BLaER1 (cell line): ENCODE data around the gene HPX.

ENCODE experiments used
- H3K27ac ChIP-seq: shearing (Covaris generic); formaldehyde crosslinking; 2 replicates; pipeline ENCODE4 v1.8.1; 2022
- H3K27me3 ChIP-seq: shearing (Covaris generic); formaldehyde crosslinking; 2 replicates; pipeline ENCODE4 v1.8.1; 2022
- H3K36me3 ChIP-seq: shearing (Covaris generic); formaldehyde crosslinking; 2 replicates; pipeline ENCODE4 v1.8.1; 2022
- H3K4me1 ChIP-seq: shearing (Covaris generic); formaldehyde crosslinking; 2 replicates; pipeline ENCODE4 v1.8.1; 2022
- H3K4me2 ChIP-seq: shearing (Covaris generic); formaldehyde crosslinking; 2 replicates; pipeline ENCODE4 v1.8.1; 2022
- H3K4me3 ChIP-seq: shearing (Covaris generic); formaldehyde crosslinking; 2 replicates; pipeline ENCODE4 v1.8.1; 2022
- H3K9ac ChIP-seq: shearing (Covaris generic); formaldehyde crosslinking; 2 replicates; pipeline ENCODE4 v1.8.1; 2022
- H3K9me3 ChIP-seq: shearing (Covaris generic); formaldehyde crosslinking; 2 replicates; pipeline ENCODE4 v1.8.1; 2022
- H4K20me1 ChIP-seq: shearing (Covaris generic); formaldehyde crosslinking; 2 replicates; pipeline ENCODE4 v1.8.1; 2022
- Cebpa-rat ChIP-seq: shearing (Covaris generic); IDR thresholded peaks from 2 replicates; pipeline ENCODE4 v1.8.1; 2022

The HPX gene, protein sequence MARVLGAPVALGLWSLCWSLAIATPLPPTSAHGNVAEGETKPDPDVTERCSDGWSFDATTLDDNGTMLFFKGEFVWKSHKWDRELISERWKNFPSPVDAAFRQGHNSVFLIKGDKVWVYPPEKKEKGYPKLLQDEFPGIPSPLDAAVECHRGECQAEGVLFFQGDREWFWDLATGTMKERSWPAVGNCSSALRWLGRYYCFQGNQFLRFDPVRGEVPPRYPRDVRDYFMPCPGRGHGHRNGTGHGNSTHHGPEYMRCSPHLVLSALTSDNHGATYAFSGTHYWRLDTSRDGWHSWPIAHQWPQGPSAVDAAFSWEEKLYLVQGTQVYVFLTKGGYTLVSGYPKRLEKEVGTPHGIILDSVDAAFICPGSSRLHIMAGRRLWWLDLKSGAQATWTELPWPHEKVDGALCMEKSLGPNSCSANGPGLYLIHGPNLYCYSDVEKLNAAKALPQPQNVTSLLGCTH

DNA sequence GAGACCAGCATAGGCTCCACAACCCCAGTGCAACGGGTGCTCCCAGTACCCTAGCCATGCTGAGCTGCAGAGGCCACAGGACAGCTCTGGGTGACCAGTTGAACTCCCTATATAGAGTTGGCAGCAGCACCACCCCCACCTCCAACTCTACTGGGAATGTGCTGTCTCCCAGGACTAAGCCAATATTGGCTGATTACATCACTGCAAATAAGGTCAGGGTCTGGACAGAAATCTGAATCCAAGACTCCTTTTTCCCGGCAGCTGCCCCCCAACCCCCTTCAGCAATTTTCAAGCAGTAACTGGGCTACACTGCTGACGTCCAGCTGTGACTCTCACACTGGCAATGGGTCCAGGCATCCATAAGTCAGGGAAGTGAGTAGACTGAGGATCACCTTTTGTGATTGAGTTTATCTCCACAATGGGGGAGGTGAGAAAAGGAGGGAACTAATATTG lies at the start of gene HPX:
Gene HPX, minus strand, starts transcription at position 82 of the 453 bp plus-strand sequence. Its CDS starts 24 bp downstream, at position 58.
- Histone ChIP-seq H4K20me1 (no peaks in the 10 kb centered on the region), H3K27ac (no peak within 1 kb of the TSS), H3K4me2 (no peak within 1 kb of the TSS), H3K4me3 (no peak within 1 kb of the TSS), H3K36me3 (no peaks in the 10 kb centered on the region), H3K9me3 (no peaks in the 10 kb centered on the region; the same call in 1 of the 2 replicates), H3K27me3 (no peaks in the 10 kb centered on the region), H3K4me1 (peaks cover 25% of the 10 kb centered on the region), H3K9ac (no peak within 1 kb of the TSS)
- no peak for TF ChIP-seq Cebpa-rat

DNA sequence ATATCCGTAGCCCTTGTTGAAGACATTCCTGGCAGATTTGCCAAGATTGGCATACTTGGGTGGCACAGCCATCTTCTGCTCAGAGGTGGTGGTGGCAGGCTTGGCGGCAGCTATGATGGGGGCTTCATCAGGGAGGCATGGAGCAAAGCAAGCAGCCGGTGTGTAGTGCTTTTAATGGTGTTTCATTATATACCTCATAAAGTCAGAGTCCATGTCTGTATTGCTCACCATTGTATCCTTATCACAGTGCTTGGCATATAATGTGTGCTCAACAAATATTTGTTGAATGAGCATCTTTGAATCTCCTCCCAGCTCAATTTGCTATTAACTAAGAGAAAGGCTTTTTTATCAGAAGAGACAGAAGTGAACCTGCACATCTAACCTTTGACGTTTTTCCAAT lies 48.5 kb upstream of the HPX start:
- H3K27me3 ChIP-seq: no peaks in the 10 kb centered on the region
- peaks cover 87% of the 10 kb centered on the region for H3K36me3 ChIP-seq
- no peak overlapping the region for H3K9ac ChIP-seq
- no peaks in the 10 kb centered on the region for H3K9me3 ChIP-seq
- no peak overlapping the region for H3K4me3 ChIP-seq
- TF ChIP-seq Cebpa-rat: no peak
- no peak overlapping the region for H3K4me2 ChIP-seq
- no peaks in the 10 kb centered on the region for H3K4me1 ChIP-seq
- H4K20me1 ChIP-seq: peaks cover 11% of the 10 kb centered on the region; the same call in 1 of the 2 replicates
- H3K27ac ChIP-seq: no peak overlapping the region

DNA sequence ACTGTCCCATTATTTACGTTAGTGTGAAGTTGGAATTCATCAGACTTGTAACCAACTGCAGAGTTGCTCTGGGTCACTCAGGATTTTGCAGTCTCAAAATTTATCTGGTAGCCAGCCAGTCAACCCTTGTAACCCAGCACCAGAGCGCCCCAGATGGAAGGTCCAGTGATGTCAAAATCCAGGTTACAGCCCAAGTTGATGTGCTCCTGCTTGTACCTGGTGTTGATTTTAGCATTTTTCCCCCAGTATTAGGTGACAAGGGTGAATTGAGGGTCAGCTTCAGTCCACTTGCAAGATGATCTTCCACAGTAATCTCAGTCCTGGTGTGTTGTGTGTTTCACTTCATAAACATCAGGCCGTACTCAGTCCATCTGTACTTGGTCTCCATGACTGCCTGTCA lies 48.0 kb upstream of the HPX start:
- Histone ChIP-seq H3K9ac (no peak overlapping the region), H3K4me1 (no peaks in the 10 kb centered on the region), H3K36me3 (peaks cover 87% of the 10 kb centered on the region), H3K27me3 (no peaks in the 10 kb centered on the region), H4K20me1 (peaks cover 16% of the 10 kb centered on the region; the same call in 1 of the 2 replicates), H3K9me3 (no peaks in the 10 kb centered on the region), H3K4me3 (no peak overlapping the region), H3K27ac (no peak overlapping the region), H3K4me2 (no peak overlapping the region)
- TF ChIP-seq Cebpa-rat: no peak

DNA sequence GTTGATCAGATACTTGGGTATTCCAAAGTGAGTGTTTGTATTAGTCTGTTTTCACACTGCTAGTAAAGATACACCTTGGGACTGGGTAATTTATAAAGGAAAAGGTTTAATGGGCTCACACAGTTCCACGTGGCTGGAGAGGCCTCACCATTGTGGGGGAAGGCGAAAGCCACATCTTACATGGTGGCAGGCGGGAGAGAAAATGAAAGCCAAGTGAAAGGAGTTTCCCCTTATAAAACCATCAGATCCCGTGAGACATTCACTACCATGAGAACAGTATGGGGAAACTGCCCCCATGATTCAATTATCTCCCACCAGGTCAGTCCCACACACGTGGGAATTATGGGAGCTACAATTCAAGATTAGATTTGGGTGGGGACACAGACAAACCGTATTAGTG lies 47.6 kb upstream of the HPX start:
- peaks cover 21% of the 10 kb centered on the region; the same call in 1 of the 2 replicates for H4K20me1 ChIP-seq
- H3K4me3 ChIP-seq: no peak overlapping the region
- peaks cover 87% of the 10 kb centered on the region for H3K36me3 ChIP-seq
- no peaks in the 10 kb centered on the region for H3K4me1 ChIP-seq
- H3K4me2 ChIP-seq: no peak overlapping the region
- H3K27me3 ChIP-seq: no peaks in the 10 kb centered on the region
- H3K9ac ChIP-seq: no peak overlapping the region
- TF ChIP-seq Cebpa-rat: no peak
- no peak overlapping the region for H3K27ac ChIP-seq
- no peaks in the 10 kb centered on the region for H3K9me3 ChIP-seq

DNA sequence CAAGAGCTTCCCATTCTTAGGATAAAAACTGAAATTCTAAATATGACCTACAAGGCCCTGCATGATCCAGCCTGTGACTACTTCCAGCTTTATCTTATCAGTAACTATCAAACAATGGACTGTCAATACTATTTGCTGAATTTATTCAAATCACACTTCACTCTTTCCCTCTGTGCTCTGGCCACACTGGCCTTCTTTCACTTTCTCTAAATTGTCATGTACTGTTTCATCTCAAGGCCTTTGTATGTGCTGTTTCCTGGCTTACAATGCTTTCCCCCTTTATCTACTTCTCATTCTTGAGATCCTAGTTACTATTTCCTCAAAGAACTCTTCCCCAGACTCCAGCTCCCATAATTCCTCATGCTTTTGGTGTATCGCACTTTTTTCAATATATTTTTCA lies 46.2 kb upstream of the HPX start:
- Histone ChIP-seq H3K27me3 (no peaks in the 10 kb centered on the region), H3K9me3 (no peaks in the 10 kb centered on the region), H3K9ac (no peak overlapping the region), H4K20me1 (peaks cover 35% of the 10 kb centered on the region), H3K4me1 (peaks cover 11% of the 10 kb centered on the region), H3K27ac (no peak overlapping the region), H3K4me3 (no peak overlapping the region), H3K4me2 (no peak overlapping the region), H3K36me3 (peaks cover 90% of the 10 kb centered on the region)
- TF ChIP-seq Cebpa-rat: no peak

DNA sequence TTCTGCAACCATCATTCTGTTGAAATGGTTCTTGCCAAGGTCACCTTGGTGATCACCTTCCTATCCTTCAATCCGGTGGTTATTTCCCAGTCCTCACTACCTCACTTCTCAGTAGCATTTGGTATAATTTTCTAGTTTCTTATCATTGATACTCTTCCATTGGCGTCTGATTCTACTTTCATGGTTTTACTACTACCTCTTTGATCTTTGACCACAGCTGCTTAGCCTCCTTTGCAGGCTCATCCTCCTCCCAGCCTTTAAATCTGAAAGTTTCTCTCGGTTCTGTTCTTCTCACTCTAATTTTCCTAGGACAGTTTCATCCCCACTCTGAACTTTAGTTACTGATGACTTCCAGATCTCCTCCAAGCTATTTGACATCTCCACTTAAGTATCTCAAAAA lies 45.5 kb upstream of the HPX start:
- H3K9ac ChIP-seq: no peak overlapping the region
- H3K9me3 ChIP-seq: no peaks in the 10 kb centered on the region
- H3K4me3 ChIP-seq: no peak overlapping the region
- no peak overlapping the region for H3K27ac ChIP-seq
- H3K4me2 ChIP-seq: no peak overlapping the region
- H3K27me3 ChIP-seq: no peaks in the 10 kb centered on the region
- no peak for TF ChIP-seq Cebpa-rat
- peaks cover 40% of the 10 kb centered on the region for H4K20me1 ChIP-seq
- H3K4me1 ChIP-seq: peaks cover 13% of the 10 kb centered on the region
- peaks cover 86% of the 10 kb centered on the region for H3K36me3 ChIP-seq

DNA sequence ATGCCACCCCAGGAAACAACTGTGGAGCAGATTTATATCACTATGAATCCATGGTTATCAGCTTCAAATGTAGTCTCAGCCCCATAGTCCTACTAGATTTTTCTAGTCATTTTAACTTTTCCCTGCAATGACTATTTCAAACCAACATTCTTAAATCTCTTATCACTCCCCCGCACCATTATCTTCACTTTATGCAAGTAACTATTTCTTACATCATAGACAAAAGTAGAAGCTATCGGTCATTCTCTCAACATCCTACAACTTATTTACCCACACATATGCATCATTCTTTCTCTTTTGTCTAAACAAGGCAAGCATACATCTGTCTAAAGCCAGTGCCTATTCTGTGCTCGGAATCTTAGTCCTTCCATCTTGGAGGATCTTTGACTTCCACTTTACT lies 44.9 kb upstream of the HPX start:
- Histone ChIP-seq H3K4me1 (peaks cover 15% of the 10 kb centered on the region), H3K36me3 (peaks cover 82% of the 10 kb centered on the region), H3K27ac (no peak overlapping the region), H3K4me2 (no peak overlapping the region), H3K9me3 (no peaks in the 10 kb centered on the region), H4K20me1 (peaks cover 40% of the 10 kb centered on the region), H3K4me3 (no peak overlapping the region), H3K27me3 (no peaks in the 10 kb centered on the region), H3K9ac (no peak overlapping the region)
- no peak for TF ChIP-seq Cebpa-rat

DNA sequence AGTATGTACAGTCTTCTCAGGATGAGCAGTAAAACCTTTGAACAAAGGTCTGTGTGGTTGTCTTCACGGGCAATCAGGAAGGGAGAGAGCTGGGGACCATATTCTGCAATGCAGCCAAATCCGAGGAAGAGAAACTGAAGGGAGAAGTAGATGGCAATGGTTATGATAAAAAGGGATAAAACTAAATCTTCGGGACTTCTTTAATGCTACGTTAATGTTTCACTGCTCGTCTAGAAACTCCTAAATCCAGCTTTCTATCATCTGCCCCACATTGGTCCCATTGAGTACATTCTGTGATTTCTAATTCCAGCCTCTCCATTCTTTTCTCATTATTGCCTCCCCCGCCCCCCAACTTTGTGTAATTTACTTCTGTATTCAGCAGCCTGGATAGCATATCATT lies 42.2 kb upstream of the HPX start:
- Histone ChIP-seq H3K9ac (peak overlapping the region; percentile 93; the same call in 1 of the 2 replicates), H3K4me2 (peak overlapping the region; percentile 98), H3K36me3 (peaks cover 77% of the 10 kb centered on the region), H3K27ac (no peak overlapping the region), H3K27me3 (no peaks in the 10 kb centered on the region), H3K4me3 (0 out of 2 replicates have a peak overlapping the region, but pooled peaks have one; percentile 94), H3K4me1 (peaks cover 27% of the 10 kb centered on the region), H3K9me3 (no peaks in the 10 kb centered on the region), H4K20me1 (peaks cover 40% of the 10 kb centered on the region)
- TF ChIP-seq Cebpa-rat: no peak

DNA sequence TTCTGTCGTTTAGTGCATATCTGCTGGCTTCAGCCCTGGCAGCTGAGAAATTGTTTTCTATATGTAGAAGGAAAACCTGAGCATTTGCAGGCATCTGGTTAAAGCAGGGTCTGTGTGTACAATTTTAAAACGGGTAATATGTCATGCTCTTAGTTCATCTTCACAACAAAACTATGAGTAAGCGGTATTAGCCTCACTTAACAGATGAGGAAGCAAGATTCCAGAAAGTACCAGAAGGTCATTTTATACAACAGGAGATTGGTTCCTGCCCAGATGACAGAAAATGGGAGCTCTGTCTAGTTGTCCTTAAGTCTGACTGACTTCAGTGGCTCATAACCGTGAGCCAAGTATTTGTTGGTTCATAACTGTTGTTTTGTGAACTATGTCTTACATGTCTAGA lies 41.7 kb upstream of the HPX start:
- peaks cover 77% of the 10 kb centered on the region for H3K36me3 ChIP-seq
- peaks cover 27% of the 10 kb centered on the region for H3K4me1 ChIP-seq
- H3K27ac ChIP-seq: peak overlapping the region; percentile 90; the same call in 1 of the 2 replicates
- no peaks in the 10 kb centered on the region for H3K9me3 ChIP-seq
- TF ChIP-seq Cebpa-rat: no peak
- peak overlapping the region; percentile 94 for H3K4me3 ChIP-seq
- H4K20me1 ChIP-seq: peaks cover 40% of the 10 kb centered on the region
- H3K4me2 ChIP-seq: peak overlapping the region; percentile 98
- no peaks in the 10 kb centered on the region for H3K27me3 ChIP-seq
- H3K9ac ChIP-seq: peak overlapping the region; percentile 93

DNA sequence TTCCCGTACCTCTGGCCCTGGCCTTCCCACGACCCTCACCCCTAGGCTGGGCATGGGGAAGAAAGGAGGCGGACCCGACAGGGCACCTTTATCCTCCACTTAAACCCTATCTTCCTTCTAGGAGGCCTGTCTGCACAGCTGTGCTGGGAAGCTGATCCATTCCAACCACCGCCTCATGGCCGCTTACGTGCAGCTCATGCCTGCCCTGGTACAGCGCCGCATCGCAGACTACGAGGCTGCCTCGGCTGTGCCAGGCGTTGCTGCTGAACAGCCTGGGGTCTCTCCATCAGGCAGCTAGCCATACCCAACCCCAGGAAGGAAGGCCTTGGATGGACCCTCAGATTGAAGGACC lies 41.1 kb upstream of the HPX start:
- Histone ChIP-seq H3K36me3 (peaks cover 77% of the 10 kb centered on the region), H3K4me3 (peak overlapping the region; percentile 94), H3K27me3 (no peaks in the 10 kb centered on the region), H3K4me2 (peak overlapping the region; percentile 98), H3K27ac (peak overlapping the region; percentile 90), H3K9ac (peak overlapping the region; percentile 93), H3K4me1 (peaks cover 27% of the 10 kb centered on the region), H4K20me1 (peaks cover 40% of the 10 kb centered on the region), H3K9me3 (no peaks in the 10 kb centered on the region)
- TF ChIP-seq Cebpa-rat: no peak
